GM12878 (cell line): ENCODE data around the gene AKAP8. TPM values are rescaled to one million over a fixed set of nuclear protein-coding genes. Genes with fewer than 3 reads are reported as not detected.

Experiments used
- ATAC-seq: fragments of 200-7000 bp; cut with Tn5 transposase; 3 replicates; pipeline ENCODE4 v1.9.1; 2020; ENCODE audit warnings: mild to moderate bottlenecking, moderate library complexity
- BruUV-seq: library from RNA; stranded (reverse); fragments of 400-500 nt; replicated peaks from 2 replicates; lab custom pipeline; 2021; lab: Mats Ljungman, UMichigan
- CTCF ChIA-PET: fragments of 300-600 bp; sonication (Branson Sonifier 250); formaldehyde crosslinking; extraction: SDS; loops from one replicate; lab custom pipeline; 2021; ENCODE audit warnings: inconsistent platforms; lab: Yijun Ruan, JAX
- POLR2A ChIA-PET: fragments of 350-600 bp; formaldehyde crosslinking; extraction: SDS; loops from one replicate; lab custom pipeline; 2021; ENCODE audit warnings: inconsistent platforms; lab: Charles Lee
- RAD21 ChIA-PET: fragments of 300-600 bp; sonication (Branson Sonifier 250); formaldehyde crosslinking; loops from one replicate; lab custom pipeline; 2023; ENCODE audit warnings: antibody characterized with exemption; ENCODE audit not compliant: unreplicated experiment; lab: Charles Lee
- SMC1A ChIA-PET: fragments of 300-600 bp; sonication (Branson Sonifier 250); formaldehyde crosslinking; loops from one replicate; lab custom pipeline; 2023; ENCODE audit not compliant: unreplicated experiment, uncharacterized antibody; lab: Charles Lee
- DNase-seq: peaks from one replicate; pipeline ENCODE4 v3.0.0-alpha.2; 2011; ENCODE audit warnings: low read depth, low spot score
- FAIRE-seq: peaks from 3 replicates; lab custom pipeline; 2011; peaks lifted over from hg19 to GRCh38; lab: Jason Lieb, UNC
- H2AFZ ChIP-seq: 2 replicates; pipeline ENCODE4 v1.6.0; 2011; ENCODE audit warnings: low read depth, low read length, control low read depth; ENCODE audit not compliant: control insufficient read depth
- H3K27ac ChIP-seq: 2 replicates; pipeline ENCODE4 v1.5.1; 2011; ENCODE audit warnings: control low read depth; ENCODE audit not compliant: control insufficient read depth, insufficient read depth
- H3K27me3 ChIP-seq, 2 experiments: replicated peaks in 1 of 2; 2 replicates each; pipeline versions ENCODE4 v1.6.0 to v1.6.1; 2011; ENCODE audit warnings: low read length in 1 of 2; ENCODE audit not compliant: control insufficient read depth in 2 of 2, insufficient read depth in 2 of 2
- H3K36me3 ChIP-seq, 2 experiments: 2 replicates each; pipeline ENCODE4 v1.5.1; 2011; ENCODE audit warnings: low read length in 1 of 2; ENCODE audit not compliant: control insufficient read depth in 2 of 2, insufficient read depth in 2 of 2
- H3K4me1 ChIP-seq: 2 replicates; pipeline ENCODE4 v1.6.1; 2011; ENCODE audit warnings: mild to moderate bottlenecking, low read length, moderate library complexity, mixed read lengths; ENCODE audit not compliant: control insufficient read depth, insufficient read depth
- H3K4me2 ChIP-seq: 2 replicates; pipeline ENCODE4 v1.6.0; 2011; ENCODE audit warnings: control low read depth; ENCODE audit not compliant: control insufficient read depth, insufficient read depth
- H3K4me3 ChIP-seq: fragments of 200-600 bp; sonication (generic); 2 replicates; pipeline ENCODE4 v1.5.1; 2016
- H3K79me2 ChIP-seq: 2 replicates; pipeline ENCODE4 v1.6.0; 2011; ENCODE audit warnings: low read length; ENCODE audit not compliant: control insufficient read depth, insufficient read depth
- H3K9ac ChIP-seq: 2 replicates; pipeline ENCODE4 v1.8.0; 2011; ENCODE audit warnings: low read length, control low read depth, mixed read lengths; ENCODE audit not compliant: control insufficient read depth, insufficient read depth
- H3K9me3 ChIP-seq: replicated peaks from 3 replicates; pipeline ENCODE4 v1.5.1; 2011; ENCODE audit warnings: mild to moderate bottlenecking, low read length; ENCODE audit not compliant: control insufficient read depth, insufficient read depth
- H4K20me1 ChIP-seq: 2 replicates; pipeline ENCODE4 v1.6.0; 2011; ENCODE audit not compliant: control insufficient read depth, insufficient read depth
- BACH1 ChIP-seq: fragments of 450-650 bp; IDR thresholded peaks from 2 replicates; pipeline ENCODE4 v1.6.1; 2017; ENCODE audit warnings: mild to moderate bottlenecking, borderline replicate concordance
- BMI1 ChIP-seq: fragments of 450-650 bp; IDR thresholded peaks from 2 replicates; pipeline ENCODE4 v1.6.1; 2016; ENCODE audit warnings: mild to moderate bottlenecking, moderate library complexity, borderline replicate concordance
- KLF5 ChIP-seq: fragments of 450-650 bp; IDR thresholded peaks from 2 replicates; pipeline ENCODE4 v1.6.1; 2014; ENCODE audit warnings: mild to moderate bottlenecking; ENCODE audit not compliant: partially characterized antibody
- SREBF1 ChIP-seq: IDR thresholded peaks from 2 replicates; pipeline ENCODE4 v1.6.1; 2012; ENCODE audit warnings: mild to moderate bottlenecking, low read length
- TAF1 ChIP-seq: IDR thresholded peaks from 2 replicates; pipeline ENCODE4 v1.6.1; 2011; ENCODE audit warnings: mild to moderate bottlenecking, low read depth, low read length, borderline replicate concordance
- WGBS: methylation state at CpG from one replicate; pipeline ENCODE4 v1.1.6; 2016; ENCODE audit warnings: low lambda C conversion rate; ENCODE audit not compliant: insufficient replicate concordance, insufficient coverage; ENCODE audit errors: missing lambda C conversion rate; 5-methylcytosine and 5-hydroxymethylcytosine counted together
- in situ Hi-C: fragments of 300-500 bp; cut with MboI; formaldehyde crosslinking; loops from 9 replicates; pipeline ENCODE4 v1.14.3; 2018; ENCODE audit warnings: mixed read lengths
- intact Hi-C: fragments of 100-400 bp; cut with micrococcal nuclease; formaldehyde crosslinking; loops from one replicate; pipeline ENCODE4 v1.14.2; 2022; ENCODE audit not compliant: unreplicated experiment
- polyA plus RNA-seq, 11 experiments: library from polyadenylated mRNA; depleted of rRNA in 4 of 11; unstranded in 6 of 11; stranded (reverse) in 5 of 11; fragments of >200 nt; fragmentation: Nextera tagmentation in 4 of 11; fragmentation: Illumina TruSeq in 1 of 11; extraction: Ambion mirVana in 4 of 11; extraction: Trizol in 1 of 11; gene quantifications; 1 replicate in 1 of 11; 2 replicates in 10 of 11; pipeline versions ENCODE4 v1.2.1 to v1.2.3, GENCODE V29; 2011 to 2016; ENCODE audit warnings: inconsistent platforms in 2 of 11, missing spikeins in 2 of 11, low read depth in 1 of 11
- total RNA-seq, 4 experiments: library from RNA; depleted of rRNA in 3 of 4; stranded (reverse); fragments of >200 nt in 3 of 4; fragmentation: Illumina TruSeq in 1 of 4; extraction: Trizol in 1 of 4; gene quantifications; 2 replicates each; pipeline versions ENCODE4 v1.2.1 to v1.2.3, GENCODE V29; 2013 to 2021
- TF ChIP-seq, protein P1 (sequence below): IDR thresholded peaks from 2 replicates; pipeline ENCODE4 v1.6.1; 2012; ENCODE audit warnings: low read depth, low read length, improper control_type of control experiment
- TF ChIP-seq, protein P2 (sequence below): fragments of 450-650 bp; IDR thresholded peaks from 2 replicates; pipeline ENCODE4 v1.6.1; 2016; ENCODE audit warnings: mild to moderate bottlenecking

The AKAP8 gene
- total and polyA plus RNA-seq, 10 of the 15 experiments (the other 5 are each of a cell fraction or from before 2014, with no cell fraction given), result 5.3 to 57.7 (median 20.6) TPM

DNA sequence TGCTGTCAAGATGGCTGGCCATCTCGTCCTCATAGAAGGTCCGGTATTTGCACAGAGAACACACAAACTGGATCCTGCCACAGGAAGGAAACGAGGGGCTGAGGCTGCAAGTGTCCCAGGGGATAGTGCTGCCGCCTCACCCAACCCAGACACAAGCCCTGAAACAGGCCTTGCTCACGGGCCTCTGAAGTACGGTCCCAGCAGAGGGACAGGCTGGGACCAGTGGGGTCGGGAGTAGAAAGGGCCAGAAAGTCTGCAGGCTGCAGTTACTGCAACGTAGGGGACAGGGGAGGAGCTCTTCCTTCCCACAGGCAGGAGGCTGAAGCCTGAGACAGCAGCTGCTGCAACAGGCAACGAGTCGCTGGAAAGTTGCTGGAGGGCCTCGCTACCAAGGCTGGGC, 18.2 kb upstream of the AKAP8 start:
- no peaks in the 10 kb centered on the region for H3K4me1 ChIP-seq
- H3K36me3 ChIP-seq, result peaks cover 24 to 62% of the 10 kb centered on the region in 2 experiments
- POLR2A ChIA-PET, result no interaction called here
- FAIRE-seq, result no peak
- TF ChIP-seq, protein P1, sequence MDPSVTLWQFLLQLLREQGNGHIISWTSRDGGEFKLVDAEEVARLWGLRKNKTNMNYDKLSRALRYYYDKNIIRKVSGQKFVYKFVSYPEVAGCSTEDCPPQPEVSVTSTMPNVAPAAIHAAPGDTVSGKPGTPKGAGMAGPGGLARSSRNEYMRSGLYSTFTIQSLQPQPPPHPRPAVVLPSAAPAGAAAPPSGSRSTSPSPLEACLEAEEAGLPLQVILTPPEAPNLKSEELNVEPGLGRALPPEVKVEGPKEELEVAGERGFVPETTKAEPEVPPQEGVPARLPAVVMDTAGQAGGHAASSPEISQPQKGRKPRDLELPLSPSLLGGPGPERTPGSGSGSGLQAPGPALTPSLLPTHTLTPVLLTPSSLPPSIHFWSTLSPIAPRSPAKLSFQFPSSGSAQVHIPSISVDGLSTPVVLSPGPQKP, result no peak
- TF ChIP-seq SREBF1, result no peak
- no peak for TF ChIP-seq BMI1
- no peak for TF ChIP-seq BACH1
- TF ChIP-seq, protein P2, sequence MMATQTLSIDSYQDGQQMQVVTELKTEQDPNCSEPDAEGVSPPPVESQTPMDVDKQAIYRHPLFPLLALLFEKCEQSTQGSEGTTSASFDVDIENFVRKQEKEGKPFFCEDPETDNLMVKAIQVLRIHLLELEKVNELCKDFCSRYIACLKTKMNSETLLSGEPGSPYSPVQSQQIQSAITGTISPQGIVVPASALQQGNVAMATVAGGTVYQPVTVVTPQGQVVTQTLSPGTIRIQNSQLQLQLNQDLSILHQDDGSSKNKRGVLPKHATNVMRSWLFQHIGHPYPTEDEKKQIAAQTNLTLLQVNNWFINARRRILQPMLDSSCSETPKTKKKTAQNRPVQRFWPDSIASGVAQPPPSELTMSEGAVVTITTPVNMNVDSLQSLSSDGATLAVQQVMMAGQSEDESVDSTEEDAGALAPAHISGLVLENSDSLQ, result no peak
- no peak for TF ChIP-seq KLF5
- no peak for TF ChIP-seq TAF1
- TF ChIP-seq, all 136 proteins: peak for 0
- BruUV-seq, result no TSS peak
- H2AFZ ChIP-seq, result no peak overlapping the region
- intact Hi-C loops, result no loop called here
- H4K20me1 ChIP-seq, result peaks cover 9% of the 10 kb centered on the region; the same call in 1 of the 2 replicates
- DNase-seq (no peak), ATAC-seq (no peak)
- ChIA-PET CTCF (interaction anchor here (0.7 to 0.8 kb wide), 3 partner anchors 11 to 218 kb away, joined by 3 to 4 read pairs (median 3); no protein-coding TSS in a partner anchor), RAD21 (no interaction called here), SMC1A (interaction anchor here (0.6 kb wide), 1 partner anchor 220 kb away, joined by 4 read pairs; no protein-coding TSS in a partner anchor)
- no peak overlapping the region for H3K9ac ChIP-seq
- peaks cover under 1% of the 10 kb centered on the region; the same call in 1 of the 2 replicates for H3K79me2 ChIP-seq
- H3K4me3 ChIP-seq, result no peak overlapping the region
- H3K9me3 ChIP-seq, result no peaks in the 10 kb centered on the region
- no peak overlapping the region for H3K27ac ChIP-seq
- 49% methylated on average over 11 of the region's 11 CpGs for WGBS
- H3K4me2 ChIP-seq, result no peak overlapping the region
- H3K27me3 ChIP-seq, result no peaks in the 10 kb centered on the region
- in situ Hi-C loops, result no loop called here
